KBM-7 (cell line): ENCODE measurements around the gene ESPNL.
A peak's percentile ranks its signal among the peaks of the same experiment; 100 is the strongest.

Source experiments
- DNase-seq: peaks from one replicate; pipeline ENCODE4 v3.0.0-alpha.2; 2015
- in situ Hi-C: fragments of 300-500 bp; cut with MboI; formaldehyde crosslinking; loops from 2 replicates; pipeline ENCODE4 v1.14.3; 2020; ENCODE audit warnings: low sequenced_read_pairs, low pct_unique_long_range_greater_than_20kb, mixed read lengths

ESPNL gene

DNA sequence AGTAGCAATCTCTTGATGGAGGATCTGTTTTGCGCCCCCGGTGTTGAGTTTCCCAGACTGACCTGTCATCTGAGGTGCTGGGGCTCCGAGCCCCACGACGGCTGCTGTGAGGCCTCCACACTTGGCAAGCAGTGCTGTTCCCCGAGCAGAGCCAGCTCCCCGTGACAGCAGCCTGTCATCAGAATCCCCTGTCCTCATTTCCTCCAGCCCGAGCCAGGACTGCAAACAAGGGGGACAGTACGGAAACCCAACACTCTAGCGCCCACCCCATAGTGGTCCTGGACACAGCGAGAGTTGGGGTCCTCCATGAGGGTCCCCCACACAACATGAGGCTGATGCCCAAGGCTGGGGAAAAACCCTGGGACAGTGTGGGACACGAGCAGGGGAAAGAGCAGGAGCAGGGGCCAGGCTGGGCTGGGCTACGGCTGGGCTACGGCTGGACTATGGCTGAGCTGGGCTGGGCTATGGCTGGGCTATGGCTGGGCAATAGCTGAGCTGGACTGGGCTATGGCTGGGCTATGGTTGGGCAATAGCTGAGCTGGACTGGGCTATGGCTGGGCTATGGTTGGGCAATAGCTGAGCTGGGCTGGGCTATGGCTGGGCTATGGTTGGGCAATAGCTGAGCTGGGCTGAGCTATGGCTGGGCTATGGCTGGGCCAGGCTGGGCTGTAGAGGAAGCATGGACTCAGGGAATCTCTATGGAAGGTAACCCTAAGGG is 36.8 kb downstream of the ESPNL start:
- in situ Hi-C loops: no loop called here
- no peak for DNase-seq

- in situ Hi-C loops: no loop called here
- no peak for DNase-seq
These were observed 37.7 kb downstream of the ESPNL start for GRCh38 chr2:238137885-238138284.

DNA sequence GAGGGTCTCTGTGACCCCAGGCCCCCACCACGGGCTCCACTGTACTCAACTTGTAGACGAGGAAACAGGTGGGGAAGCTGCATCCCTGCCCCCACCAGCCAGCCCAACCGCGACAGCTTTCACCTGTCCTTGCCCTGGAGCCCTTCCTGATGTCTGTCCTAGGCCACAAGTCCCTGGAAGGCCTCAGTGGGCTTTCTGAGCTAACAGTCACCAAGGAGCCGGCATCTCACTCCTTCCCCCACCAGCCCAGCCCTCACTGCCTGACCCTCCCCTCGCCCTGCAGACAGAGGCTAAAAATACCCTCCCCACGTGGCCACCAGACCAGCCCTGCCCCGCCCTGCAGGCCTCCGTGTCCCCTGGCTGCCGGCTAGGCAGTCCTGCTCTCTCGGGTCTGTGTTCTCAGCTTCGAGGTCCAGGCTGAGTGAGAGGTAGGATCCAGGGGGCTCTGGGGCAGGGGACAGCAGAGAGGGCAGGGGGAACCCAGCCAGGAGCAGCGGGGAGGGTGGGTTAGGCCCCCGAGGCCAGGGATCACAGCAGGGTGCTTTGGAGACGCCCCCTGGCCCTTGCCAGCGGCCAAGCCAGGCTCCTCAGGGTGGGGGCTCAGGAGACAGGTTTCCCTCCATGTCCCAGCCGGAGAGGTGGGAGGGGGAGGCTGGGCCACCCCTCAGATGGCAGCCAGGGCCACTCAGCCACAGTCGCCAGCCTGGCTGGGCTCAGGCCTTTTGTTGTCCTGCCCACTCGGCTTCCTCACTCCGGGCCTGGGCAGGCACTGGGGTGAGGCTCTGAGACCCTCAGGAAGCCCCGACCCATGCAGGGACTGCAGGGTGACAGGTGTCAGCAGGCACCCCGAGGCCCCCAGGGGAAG is 38.4 kb downstream of the ESPNL start, which contains the start of gene KLHL30:
TSS of gene KLHL30 (plus strand) at position 338 of the 865 bp plus-strand sequence. CDS start 2,087 bp downstream, outside the sequence.
- in situ Hi-C loops: no loop called here
- no peak for DNase-seq

- peak; percentile 39 for DNase-seq
- in situ Hi-C loops: no loop called here
These were observed 39.3 kb downstream of the ESPNL start for GRCh38 chr2:238139196-238140039.

DNA sequence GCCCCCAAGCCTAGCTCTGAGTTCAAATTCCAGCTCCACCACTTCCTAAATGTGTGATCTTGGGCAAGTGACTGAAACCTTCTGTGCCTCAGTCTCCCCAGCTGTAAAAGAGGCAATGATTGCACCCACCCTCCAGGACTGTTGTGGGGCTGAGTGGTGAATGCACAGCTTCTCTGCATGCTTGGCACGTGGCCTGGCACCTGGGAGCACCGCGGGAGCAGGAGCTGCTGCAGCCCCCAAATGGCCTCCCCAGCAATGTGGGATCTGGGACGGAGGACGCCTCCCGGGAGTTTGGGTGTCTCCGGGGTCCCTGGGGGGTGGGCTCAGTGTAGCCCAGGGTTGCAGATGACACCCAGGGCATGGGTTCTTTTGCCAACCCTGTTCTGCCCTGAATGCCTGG is 39.9 kb downstream of the ESPNL start:
- in situ Hi-C loops: no loop called here
- DNase-seq: no peak

DNA sequence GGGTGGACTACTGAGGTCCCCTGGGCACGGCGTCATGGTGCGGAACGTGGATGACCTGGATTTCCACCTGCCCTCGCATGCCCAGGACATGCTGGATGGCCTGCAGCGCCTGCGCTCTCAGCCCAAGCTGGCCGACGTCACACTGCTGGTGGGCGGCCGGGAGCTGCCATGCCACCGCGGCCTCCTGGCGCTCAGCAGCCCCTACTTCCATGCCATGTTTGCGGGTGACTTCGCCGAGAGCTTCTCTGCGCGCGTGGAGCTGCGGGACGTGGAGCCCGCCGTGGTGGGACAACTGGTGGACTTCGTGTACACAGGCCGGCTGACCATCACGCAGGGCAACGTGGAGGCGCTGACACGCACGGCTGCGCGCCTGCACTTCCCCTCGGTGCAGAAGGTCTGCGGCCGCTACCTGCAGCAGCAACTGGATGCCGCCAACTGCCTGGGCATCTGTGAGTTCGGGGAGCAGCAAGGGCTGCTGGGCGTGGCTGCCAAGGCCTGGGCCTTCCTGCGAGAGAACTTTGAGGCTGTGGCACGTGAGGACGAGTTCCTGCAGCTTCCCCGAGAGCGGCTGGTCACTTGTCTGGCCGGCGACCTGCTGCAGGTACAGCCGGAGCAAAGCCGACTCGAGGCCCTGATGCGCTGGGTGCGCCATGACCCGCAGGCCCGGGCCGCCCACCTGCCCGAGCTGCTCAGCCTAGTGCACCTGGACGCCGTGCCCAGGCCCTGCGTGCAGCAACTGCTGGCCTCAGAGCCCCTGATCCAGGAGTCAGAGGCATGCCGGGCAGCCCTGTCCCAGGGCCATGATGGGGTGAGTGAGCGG is 40.8 kb downstream of the ESPNL start:
- in situ Hi-C loops: no loop called here
- DNase-seq: no peak

- peak; percentile 52 for DNase-seq
- in situ Hi-C loops: no loop called here
These were observed 41.6 kb downstream of the ESPNL start for GRCh38 chr2:238141541-238142318.

GRCh38 chr2:238142382-238143205 is 42.5 kb downstream of the ESPNL start:
- no peak for DNase-seq

GRCh38 chr2:238143239-238143951 is 43.3 kb downstream of the ESPNL start:
- DNase-seq: no peak
- in situ Hi-C loops: no loop called here

More at GRCh38 chr2:238142382-238143205, 42.5 kb downstream of the ESPNL start:
- in situ Hi-C loops: no loop called here

GRCh38 chr2:238144262-238144661 is 44.1 kb downstream of the ESPNL start:
- in situ Hi-C loops: no loop called here
- no peak for DNase-seq

DNA sequence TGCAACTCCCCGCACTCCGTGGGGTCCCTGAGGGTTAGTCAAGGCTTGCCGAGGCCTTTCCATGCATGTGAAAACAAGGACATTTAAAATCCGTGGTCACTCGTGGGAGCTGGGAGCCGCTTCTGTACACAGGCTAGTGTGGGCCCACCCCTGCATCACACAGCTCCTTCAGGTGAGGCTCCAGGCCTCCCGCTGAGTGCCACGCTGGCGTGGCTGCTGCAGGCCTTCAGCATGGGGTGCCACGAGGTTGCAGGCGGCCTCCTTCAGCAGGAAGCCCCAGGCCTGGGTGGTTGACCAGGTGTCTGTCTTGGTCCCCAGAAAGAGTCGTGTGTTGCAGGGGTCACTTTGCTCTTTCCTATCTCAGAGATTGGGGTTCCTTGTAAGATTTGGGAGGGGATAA is 44.9 kb downstream of the ESPNL start:
- DNase-seq: no peak
- in situ Hi-C loops: no loop called here

DNA sequence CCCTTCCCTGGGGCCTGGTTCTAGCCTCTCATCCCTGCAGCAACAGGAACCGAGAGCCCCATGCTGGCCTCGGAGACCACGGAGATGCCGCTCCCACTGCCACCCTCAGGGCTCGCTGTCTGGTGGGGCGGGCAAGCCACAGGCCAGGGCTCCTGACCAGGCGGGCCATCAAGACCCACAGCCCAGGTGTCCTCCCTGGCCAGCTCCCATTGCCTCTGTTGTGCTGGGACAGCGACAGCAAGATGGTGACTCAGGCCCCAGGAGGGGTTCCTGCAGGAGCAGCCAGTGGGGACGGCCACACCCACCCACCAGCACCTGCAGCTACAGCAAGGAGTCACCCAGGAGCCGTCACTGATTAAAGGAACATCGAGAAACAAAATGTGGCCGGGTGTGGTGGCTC is 45.7 kb downstream of the ESPNL start:
- in situ Hi-C loops: no loop called here
- no peak for DNase-seq

DNA sequence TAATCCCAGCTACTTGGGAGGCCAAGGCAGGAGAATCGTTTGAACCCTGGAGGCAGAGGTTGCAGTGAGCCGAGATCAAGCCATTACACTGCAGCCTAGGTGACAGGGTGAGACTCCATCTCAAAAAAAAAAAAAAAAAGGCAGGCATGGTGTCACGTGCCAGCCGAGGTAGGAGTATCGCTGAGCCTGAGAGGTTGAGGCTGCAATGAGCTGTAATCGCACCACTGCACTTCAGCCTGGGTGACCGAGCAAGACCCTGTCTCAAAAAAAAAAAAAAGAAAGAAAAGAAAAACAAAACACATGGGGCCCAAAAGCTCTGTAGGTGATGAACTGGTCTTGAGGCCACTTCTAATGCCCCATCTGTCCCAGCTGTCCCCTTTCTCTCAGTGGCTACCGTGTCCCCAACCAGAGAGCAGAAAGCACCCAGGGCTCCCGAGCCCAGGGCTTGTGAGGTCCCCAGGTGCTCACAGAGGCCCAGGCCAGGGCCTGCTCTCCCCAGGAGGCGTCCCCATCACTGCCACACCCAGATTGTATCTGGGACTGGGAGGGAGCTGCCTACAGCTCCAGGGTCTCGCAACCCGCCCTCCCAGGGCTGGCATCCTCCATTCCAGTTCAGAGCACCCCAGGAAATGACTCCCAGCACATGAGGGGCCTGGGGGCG is 46.9 kb downstream of the ESPNL start:
- no peak for DNase-seq
- in situ Hi-C loops: no loop called here

DNA sequence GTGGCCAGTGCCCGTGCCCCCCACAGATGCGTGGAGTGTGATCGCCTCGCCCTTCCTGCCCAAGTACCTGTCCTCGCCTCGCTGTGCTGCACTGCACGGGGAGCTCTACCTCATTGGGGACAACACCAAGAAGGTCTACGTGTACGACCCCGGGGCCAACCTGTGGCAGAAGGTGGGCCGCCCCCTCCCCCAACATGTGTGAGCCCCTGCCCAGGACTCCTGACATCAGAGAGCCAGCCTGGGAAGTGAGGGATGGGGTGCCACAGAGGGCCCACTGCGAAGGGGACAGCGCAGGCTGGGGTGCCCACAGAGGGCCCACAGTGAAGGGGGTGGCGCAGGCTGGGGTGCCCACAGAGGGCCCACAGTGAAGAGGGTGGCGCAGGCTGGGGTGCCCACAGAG is 48.8 kb downstream of the ESPNL start:
- DNase-seq: no peak
- in situ Hi-C loops: no loop called here

GRCh38 chr2:238149841-238150572 is 49.9 kb downstream of the ESPNL start:
- no peak for DNase-seq
- in situ Hi-C loops: no loop called here

- no peak for DNase-seq
- in situ Hi-C loops: no loop called here
These were observed 50.5 kb downstream of the ESPNL start for GRCh38 chr2:238150686-238151085.
